ENCODE measurements around the gene PLCB4. TPM values are rescaled to one million over a fixed set of nuclear protein-coding genes. Genes with fewer than 3 reads are reported as not detected.
A peak's percentile ranks its signal among the peaks of the same experiment; 100 is the strongest.

The PLCB4 gene
- total RNA-seq, 1 donor from 2014 or later: 53.3 TPM

GRCh38 chr20:9270831-9271230, 201.9 kb downstream of the PLCB4 start:
- no peak for DNase-seq (ENCODE audit: low read depth, low spot score)
- no peak for TF ChIP-seq CTCF (conservative IDR thresholded peaks at IDR 0.05)
- Mint-ChIP-seq H3K9me3 (peaks cover 3% of the 10 kb centered on the region), H3K27me3 (ENCODE audit: low read depth) (no peaks in the 10 kb centered on the region), H3K4me1 (peaks cover 35% of the 10 kb centered on the region), H3K27ac (ENCODE audit: unreplicated experiment) (no peak overlapping the region), H3K4me3 (no peak overlapping the region), H3K36me3 (ENCODE audit: low read depth) (peaks cover 11% of the 10 kb centered on the region)

- Mint-ChIP-seq H3K27me3 (ENCODE audit: low read depth) (no peaks in the 10 kb centered on the region), H3K4me3 (no peak overlapping the region), H3K4me1 (peaks cover 67% of the 10 kb centered on the region), H3K27ac (ENCODE audit: unreplicated experiment) (peak overlapping the region; percentile 45), H3K9me3 (peaks cover 3% of the 10 kb centered on the region), H3K36me3 (ENCODE audit: low read depth) (peaks cover 19% of the 10 kb centered on the region)
- no peak for TF ChIP-seq CTCF (conservative IDR thresholded peaks at IDR 0.05)
- DNase-seq (ENCODE audit: low read depth, low spot score): no peak
Observed at GRCh38 chr20:9276966-9277468, 208.1 kb downstream of the PLCB4 start.

- Mint-ChIP-seq H3K36me3 (ENCODE audit: low read depth) (peaks cover 19% of the 10 kb centered on the region), H3K4me1 (peaks cover 56% of the 10 kb centered on the region), H3K27me3 (ENCODE audit: low read depth) (no peaks in the 10 kb centered on the region), H3K27ac (ENCODE audit: unreplicated experiment) (peak overlapping the region; percentile 2), H3K9me3 (peaks cover 4% of the 10 kb centered on the region), H3K4me3 (peak overlapping the region; percentile 48)
- no peak for TF ChIP-seq CTCF (conservative IDR thresholded peaks at IDR 0.05)
- no peak for DNase-seq (ENCODE audit: low read depth, low spot score)
Observed at GRCh38 chr20:9279918-9280401, 211.1 kb downstream of the PLCB4 start.

GRCh38 chr20:9280666-9281065, 211.8 kb downstream of the PLCB4 start:
- Mint-ChIP-seq H3K27me3 (ENCODE audit: low read depth) (no peaks in the 10 kb centered on the region), H3K36me3 (ENCODE audit: low read depth) (peaks cover 12% of the 10 kb centered on the region), H3K27ac (ENCODE audit: unreplicated experiment) (no peak overlapping the region), H3K4me3 (peak overlapping the region; percentile 48), H3K9me3 (peaks cover 3% of the 10 kb centered on the region), H3K4me1 (peaks cover 55% of the 10 kb centered on the region)
- no peak for TF ChIP-seq CTCF (conservative IDR thresholded peaks at IDR 0.05)
- DNase-seq (ENCODE audit: low read depth, low spot score): no peak

GRCh38 chr20:9281803-9282202, 212.9 kb downstream of the PLCB4 start:
- Mint-ChIP-seq H3K4me1 (peaks cover 65% of the 10 kb centered on the region), H3K27me3 (ENCODE audit: low read depth) (no peaks in the 10 kb centered on the region), H3K36me3 (ENCODE audit: low read depth) (peaks cover 16% of the 10 kb centered on the region), H3K9me3 (peaks cover 3% of the 10 kb centered on the region), H3K4me3 (no peak overlapping the region), H3K27ac (ENCODE audit: unreplicated experiment) (no peak overlapping the region)
- TF ChIP-seq CTCF (conservative IDR thresholded peaks at IDR 0.05): no peak
- DNase-seq (ENCODE audit: low read depth, low spot score): no peak

Measured in neural crest cell (in vitro differentiated cells).